H1 (cell line): Measurements from ENCODE around the gene GCSAML. TPM values are rescaled to one million over a fixed set of nuclear protein-coding genes. Genes with fewer than 3 reads are reported as not detected.

Experiments
- CTCF ChIA-PET: fragments of 300-600 bp; sonication (Branson Sonifier 250); formaldehyde crosslinking; loops from one replicate; lab custom pipeline; 2021; ENCODE audit not compliant: partially characterized antibody; lab: Charles Lee
- POLR2A ChIA-PET: fragments of 300-600 bp; sonication (Branson Sonifier 250); formaldehyde crosslinking; loops from one replicate; lab custom pipeline; 2021; ENCODE audit warnings: inconsistent platforms; ENCODE audit not compliant: partially characterized antibody; lab: Charles Lee
- DNase-seq, 2 experiments: peaks; one replicate each; pipeline versions ENCODE4 v3.0.0 to v3.0.0-alpha.2; 2010 to 2022; ENCODE audit warnings: low spot score in 2 of 2, low read depth in 1 of 2, mixed read lengths in 1 of 2
- FAIRE-seq: peaks from 2 replicates; lab custom pipeline; 2011; peaks lifted over from hg19 to GRCh38; lab: Jason Lieb, UNC
- H2AFZ ChIP-seq: 2 replicates; pipeline ENCODE4 v1.8.1; 2012; ENCODE audit warnings: low read length, inconsistent platforms
- H2AK5ac ChIP-seq: 2 replicates; pipeline ENCODE4 v1.6.1; 2013; ENCODE audit warnings: low read depth, low read length
- H2BK120ac ChIP-seq: replicated peaks from 2 replicates; pipeline ENCODE3; 2013; ENCODE audit warnings: low read depth, low read length, inconsistent platforms
- H2BK12ac ChIP-seq: 2 replicates; pipeline ENCODE4 v1.6.1; 2013; ENCODE audit warnings: low read depth, low read length
- H2BK15ac ChIP-seq: 2 replicates; pipeline ENCODE4 v1.6.1; 2013; ENCODE audit warnings: low read length
- H2BK20ac ChIP-seq: 2 replicates; pipeline ENCODE4 v1.6.1; 2013; ENCODE audit warnings: low read length
- H2BK5ac ChIP-seq: 2 replicates; pipeline ENCODE4 v1.6.1; 2013; ENCODE audit warnings: low read depth, low read length
- H3K14ac ChIP-seq: 2 replicates; pipeline ENCODE4 v1.6.1; 2013; ENCODE audit warnings: inconsistent platforms; ENCODE audit not compliant: insufficient read length
- H3K18ac ChIP-seq: 2 replicates; pipeline ENCODE4 v1.6.1; 2013; ENCODE audit warnings: low read length; ENCODE audit errors: extremely low read depth
- H3K23ac ChIP-seq: 2 replicates; pipeline ENCODE4 v1.6.1; 2013; ENCODE audit warnings: inconsistent platforms; ENCODE audit not compliant: insufficient read length
- H3K23me2 ChIP-seq: 2 replicates; pipeline ENCODE4 v1.6.1; 2013; ENCODE audit warnings: low read depth, low read length
- H3K27ac ChIP-seq: 2 replicates; pipeline ENCODE4 v1.6.1; 2011; ENCODE audit warnings: low read depth, low read length, inconsistent platforms
- H3K27me3 ChIP-seq, 4 experiments: replicated peaks in 1 of 4; 1 replicate in 1 of 4; 2 replicates in 3 of 4; pipeline versions ENCODE4 v1.6.1 to v1.8.1; 2011 to 2013; ENCODE audit warnings: low read length in 3 of 4, mild to moderate bottlenecking in 3 of 4, inconsistent platforms in 2 of 4, mixed read lengths in 2 of 4, moderate library complexity in 1 of 4; ENCODE audit not compliant: control insufficient read depth in 3 of 4, insufficient read depth in 3 of 4; ENCODE audit errors: extremely low read depth in 1 of 4
- H3K36me3 ChIP-seq, 4 experiments: 2 replicates each; pipeline versions ENCODE4 v1.6.1 to v1.8.1; 2011 to 2013; ENCODE audit warnings: mild to moderate bottlenecking in 4 of 4, low read length in 3 of 4, moderate library complexity in 2 of 4, control low read depth in 1 of 4, inconsistent platforms in 1 of 4; ENCODE audit not compliant: insufficient read depth in 4 of 4, control insufficient read depth in 2 of 4
- H3K4ac ChIP-seq: replicated peaks from 2 replicates; pipeline ENCODE3; 2013; ENCODE audit warnings: low read length, low read depth, mixed read lengths, inconsistent platforms; ENCODE audit not compliant: insufficient read length
- H3K4me1 ChIP-seq, 4 experiments: replicated peaks in 1 of 4; 1 replicate in 1 of 4; 2 replicates in 3 of 4; pipeline versions ENCODE4 v1.6.1 to v1.8.1; 2011 to 2013; ENCODE audit warnings: low read length in 3 of 4, inconsistent platforms in 2 of 4, mixed read lengths in 1 of 4; ENCODE audit not compliant: insufficient read depth in 4 of 4, control insufficient read depth in 3 of 4
- H3K4me2 ChIP-seq, 2 experiments: 2 replicates each; pipeline versions ENCODE4 v1.6.1 to v1.8.1; 2011 to 2013; ENCODE audit warnings: low read depth in 2 of 2, low read length in 2 of 2, control low read depth in 1 of 2, inconsistent platforms in 1 of 2, mild to moderate bottlenecking in 1 of 2; ENCODE audit not compliant: insufficient read depth in 1 of 2
- H3K4me3 ChIP-seq, 4 experiments: fragments of 200-600, 300-600 bp in 1 of 4; sonication (generic), shearing (Covaris generic), sonication (Bioruptor Twin) in 1 of 4; 2 replicates each; pipeline versions ENCODE4 v1.5.1 to v1.8.1; 2011 to 2016; ENCODE audit warnings: low read length in 4 of 4, low read depth in 3 of 4, control low read depth in 2 of 4, inconsistent platforms in 2 of 4, mild to moderate bottlenecking in 2 of 4, mixed read lengths in 1 of 4, moderate library complexity in 1 of 4; ENCODE audit not compliant: insufficient read depth in 2 of 4; ENCODE audit errors: extremely low read depth in 1 of 4
- H3K56ac ChIP-seq: replicated peaks from 2 replicates; pipeline ENCODE3; 2013; ENCODE audit warnings: low read depth, mild to moderate bottlenecking, mixed read lengths, low read length, inconsistent platforms; ENCODE audit not compliant: insufficient read length
- H3K79me1 ChIP-seq: 2 replicates; pipeline ENCODE4 v1.6.1; 2013; ENCODE audit warnings: low read depth, low read length, control low read depth
- H3K79me2 ChIP-seq, 2 experiments: 2 replicates each; pipeline versions ENCODE4 v1.6.1 to v1.8.1; 2012 to 2013; ENCODE audit warnings: low read length in 2 of 2, mild to moderate bottlenecking in 2 of 2, inconsistent platforms in 1 of 2; ENCODE audit not compliant: insufficient read depth in 2 of 2, control insufficient read depth in 1 of 2
- H3K9ac ChIP-seq, 4 experiments: replicated peaks in 1 of 4; 1 replicate in 1 of 4; 2 replicates in 3 of 4; pipeline versions ENCODE4 v1.6.1 to v1.8.1; 2011 to 2013; ENCODE audit warnings: low read depth in 3 of 4, low read length in 3 of 4, control low read depth in 2 of 4, mild to moderate bottlenecking in 2 of 4, moderate library complexity in 2 of 4, inconsistent platforms in 1 of 4; ENCODE audit errors: extremely low read depth in 1 of 4
- H3K9me3 ChIP-seq, 2 experiments: 2 replicates each; pipeline versions ENCODE4 v1.6.1 to v1.8.1; 2012 to 2013; ENCODE audit warnings: mild to moderate bottlenecking in 2 of 2, moderate library complexity in 2 of 2, control low read depth in 1 of 2, inconsistent platforms in 1 of 2, low read depth in 1 of 2, low read length in 1 of 2, mixed read lengths in 1 of 2; ENCODE audit not compliant: insufficient read depth in 2 of 2
- H4K20me1 ChIP-seq, 2 experiments: replicated peaks in 1 of 2; 2 replicates each; pipeline versions ENCODE3 to v1.8.1; 2011 to 2013; ENCODE audit warnings: inconsistent platforms in 2 of 2, low read length in 2 of 2, mild to moderate bottlenecking in 1 of 2; ENCODE audit not compliant: insufficient read depth in 2 of 2, control insufficient read depth in 1 of 2
- H4K5ac ChIP-seq: 2 replicates; pipeline ENCODE4 v1.6.1; 2013; ENCODE audit warnings: low read length, low read depth, mixed read lengths, inconsistent platforms; ENCODE audit not compliant: insufficient read length
- H4K8ac ChIP-seq: 2 replicates; pipeline ENCODE4 v1.8.0; 2013; ENCODE audit warnings: mild to moderate bottlenecking, moderate library complexity, low read length, inconsistent platforms; ENCODE audit not compliant: insufficient read depth; ENCODE audit errors: extremely low read depth
- H4K91ac ChIP-seq: replicated peaks from 2 replicates; pipeline ENCODE3; 2013; ENCODE audit warnings: low read length, mixed read lengths, inconsistent platforms; ENCODE audit not compliant: insufficient read length
- BACH1 ChIP-seq: IDR thresholded peaks from 2 replicates; pipeline ENCODE4 v1.6.1; 2012; ENCODE audit warnings: low read length, improper control_type of control experiment
- EGR1 ChIP-seq: IDR thresholded peaks from 2 replicates; pipeline ENCODE4 v1.6.1; 2011; ENCODE audit warnings: low read depth, low read length, borderline replicate concordance
- KDM4A ChIP-seq: IDR thresholded peaks from one replicate; pipeline ENCODE4 v1.7.1; 2012; ENCODE audit warnings: low read depth, mild to moderate bottlenecking, moderate library complexity, low read length, inconsistent platforms; ENCODE audit not compliant: severe bottlenecking
- KDM5A ChIP-seq: fragments of 200-600 bp; IDR thresholded peaks from 2 replicates; pipeline ENCODE4 v1.7.1; 2012; ENCODE audit warnings: mild to moderate bottlenecking, low read length, inconsistent platforms, mixed read lengths
- PHF8 ChIP-seq: fragments of 200-600 bp; sonication (generic); conservative IDR thresholded peaks from 2 replicates; pipeline ENCODE4 v1.7.1; 2012; ENCODE audit warnings: low read depth, mild to moderate bottlenecking, inconsistent platforms, low read length, moderate library complexity
- TAF1 ChIP-seq: IDR thresholded peaks from 2 replicates; pipeline ENCODE4 v1.6.1; 2011; ENCODE audit warnings: mild to moderate bottlenecking, low read depth, low read length
- WGBS, 2 experiments: shearing (Covaris generic) in 1 of 2; methylation state at CpG; one replicate each; pipeline versions ENCODE4 v1.1.6 to v1.1.7; 2013 to 2015; ENCODE audit warnings: low lambda C conversion rate in 2 of 2, mixed read lengths in 2 of 2, inconsistent platforms in 1 of 2, low coverage in 1 of 2, missing lambda C conversion rate in 1 of 2; ENCODE audit not compliant: insufficient replicate concordance in 2 of 2, insufficient coverage in 1 of 2, insufficient read length in 1 of 2; ENCODE audit errors: extremely low coverage in 1 of 2, missing lambda C conversion rate in 1 of 2; 5-methylcytosine and 5-hydroxymethylcytosine counted together
- polyA plus RNA-seq, 7 experiments: library from polyadenylated mRNA; depleted of rRNA in 3 of 7; stranded (reverse) in 5 of 7; unstranded in 2 of 7; fragments of >200 nt in 5 of 7; fragments of 200-250 nt in 2 of 7; gene quantifications; 1 replicate in 5 of 7; 2 replicates in 1 of 7; 4 replicates in 1 of 7; pipeline versions ENCODE4 v1.2.1 to v1.2.3, GENCODE V29; 2011 to 2013; ENCODE audit warnings: missing spikeins in 2 of 7, mixed read lengths in 2 of 7
- total RNA-seq: library from RNA; stranded (reverse); fragmentation: NEBNext Ultra II Directional; extraction: Animal tissue kit (Norgen Biotek cat#: 25700); gene quantifications from 2 replicates; pipeline ENCODE4 v1.2.1, GENCODE V29; 2021
- TF ChIP-seq, protein P1 (sequence below), 3 experiments: IDR thresholded peaks; 1 replicate in 2 of 3; 2 replicates in 1 of 3; pipeline versions ENCODE4 v1.5.1 to v1.6.1; 2011; ENCODE audit warnings: low read length in 3 of 3, mild to moderate bottlenecking in 3 of 3, inconsistent platforms in 2 of 3, low read depth in 1 of 3, moderate library complexity in 1 of 3; ENCODE audit not compliant: insufficient read depth in 1 of 3; ENCODE audit errors: control extremely low read depth in 1 of 3

The GCSAML gene
- total and polyA plus RNA-seq, 2 of the 8 experiments (the other 6 are each of a cell fraction or from before 2014, with no cell fraction given): not detected

DNA sequence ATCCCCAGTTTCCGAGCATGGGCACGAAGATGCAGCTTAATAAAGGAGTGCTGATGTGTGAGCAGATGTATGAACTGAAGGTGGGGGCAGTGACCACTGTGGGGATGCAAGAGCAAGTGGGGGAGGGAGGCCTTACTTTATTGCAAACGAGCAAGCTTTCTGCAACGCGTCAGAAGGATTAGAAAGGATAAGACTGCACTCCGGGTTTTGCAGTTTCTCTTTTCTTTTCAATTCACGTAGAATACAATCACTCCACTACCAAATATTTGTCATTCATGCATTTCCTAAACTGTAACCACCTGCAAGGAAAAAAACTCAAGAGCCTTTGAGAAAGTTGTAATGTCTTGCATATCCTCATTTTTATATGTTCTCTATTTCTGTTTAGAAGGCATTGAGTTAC, 8.4 kb upstream of the GCSAML start:
- Histone ChIP-seq H2BK20ac (no peak overlapping the region), H3K79me1 (no peaks in the 10 kb centered on the region), H2AK5ac (no peak overlapping the region), H3K18ac (no peak overlapping the region), H3K4me1 (no peaks in the 10 kb centered on the region; a peak in 1 of 7 replicates), H3K4ac (no peak overlapping the region), H3K27ac (no peak overlapping the region), H3K14ac (no peak overlapping the region), H3K23ac (no peak overlapping the region), H4K91ac (no peak overlapping the region), H3K9ac (no peak overlapping the region), H4K5ac (no peak overlapping the region), H2BK15ac (0 out of 2 replicates have a peak overlapping the region, but pooled peaks have one; percentile 23), H3K23me2 (no peaks in the 10 kb centered on the region), H3K79me2 (no peaks in the 10 kb centered on the region), H3K56ac (no peak overlapping the region), H2BK5ac (no peak overlapping the region), H4K20me1 (no peaks in the 10 kb centered on the region), H3K9me3 (peaks cover 31 to 33% of the 10 kb centered on the region in 2 experiments; a peak in 3 of 4 replicates), H3K36me3 (no peaks in the 10 kb centered on the region), H3K4me2 (no peak overlapping the region), H2AFZ (no peak overlapping the region), H3K4me3 (no peak overlapping the region), H4K8ac (no peak overlapping the region), H3K27me3 (no peaks in the 10 kb centered on the region), H2BK120ac (no peak overlapping the region), H2BK12ac (no peak overlapping the region)
- FAIRE-seq (no peak), DNase-seq (no peak)
- ChIA-PET CTCF (interaction anchor here (0.7 kb wide), 1 partner anchor 9 kb away, joined by 3 read pairs; no protein-coding TSS in a partner anchor), POLR2A (no interaction called here)
- TF ChIP-seq PHF8 (no peak), EGR1 (no peak), BACH1 (no peak), TAF1 (no peak), KDM4A (no peak), KDM5A (no peak)
- TF ChIP-seq, protein P1, sequence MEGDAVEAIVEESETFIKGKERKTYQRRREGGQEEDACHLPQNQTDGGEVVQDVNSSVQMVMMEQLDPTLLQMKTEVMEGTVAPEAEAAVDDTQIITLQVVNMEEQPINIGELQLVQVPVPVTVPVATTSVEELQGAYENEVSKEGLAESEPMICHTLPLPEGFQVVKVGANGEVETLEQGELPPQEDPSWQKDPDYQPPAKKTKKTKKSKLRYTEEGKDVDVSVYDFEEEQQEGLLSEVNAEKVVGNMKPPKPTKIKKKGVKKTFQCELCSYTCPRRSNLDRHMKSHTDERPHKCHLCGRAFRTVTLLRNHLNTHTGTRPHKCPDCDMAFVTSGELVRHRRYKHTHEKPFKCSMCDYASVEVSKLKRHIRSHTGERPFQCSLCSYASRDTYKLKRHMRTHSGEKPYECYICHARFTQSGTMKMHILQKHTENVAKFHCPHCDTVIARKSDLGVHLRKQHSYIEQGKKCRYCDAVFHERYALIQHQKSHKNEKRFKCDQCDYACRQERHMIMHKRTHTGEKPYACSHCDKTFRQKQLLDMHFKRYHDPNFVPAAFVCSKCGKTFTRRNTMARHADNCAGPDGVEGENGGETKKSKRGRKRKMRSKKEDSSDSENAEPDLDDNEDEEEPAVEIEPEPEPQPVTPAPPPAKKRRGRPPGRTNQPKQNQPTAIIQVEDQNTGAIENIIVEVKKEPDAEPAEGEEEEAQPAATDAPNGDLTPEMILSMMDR (IDR thresholded peaks at IDR 0.05; ENCODE audit: control extremely low read depth in 1 of 3, insufficient read depth in 1 of 3, low read depth in 1 of 3, low read length in 3 of 3): no peak
- WGBS, 2 experiments: 85% methylated on average over 7 of the region's 7 CpGs; no CpG with 5 or more reads in 1 of the 2 experiments
